GM12873 (cell line): ENCODE measurements around the gene CCDC7.

ENCODE experiments used
- CTCF ChIP-seq: IDR thresholded peaks from 2 replicates; pipeline ENCODE4 v1.5.1; 2012; ENCODE audit warnings: low read depth, mild to moderate bottlenecking, moderate library complexity, low read length, control low read depth; ENCODE audit not compliant: insufficient read depth; ENCODE audit errors: missing control alignments

The CCDC7 gene

DNA sequence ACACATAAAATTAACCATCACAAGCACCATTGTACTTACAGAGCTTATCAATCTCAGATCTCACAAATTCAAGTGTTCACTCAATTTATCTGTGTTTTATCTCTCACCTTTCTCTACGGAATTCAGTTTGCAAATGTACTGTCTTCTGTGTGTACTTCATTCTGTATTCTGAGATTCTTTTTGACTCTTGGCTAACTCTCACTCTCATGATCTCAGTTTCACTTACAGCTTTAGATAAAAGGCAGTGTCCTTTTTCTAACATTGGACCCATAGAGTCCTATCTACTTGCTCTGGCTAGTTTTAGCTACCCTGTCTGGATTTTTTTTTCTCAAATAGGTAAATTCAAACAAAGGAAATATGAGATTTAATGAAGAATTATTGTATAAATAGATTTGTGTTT is 176.0 kb downstream of the CCDC7 start:
- no peak for TF ChIP-seq CTCF

DNA sequence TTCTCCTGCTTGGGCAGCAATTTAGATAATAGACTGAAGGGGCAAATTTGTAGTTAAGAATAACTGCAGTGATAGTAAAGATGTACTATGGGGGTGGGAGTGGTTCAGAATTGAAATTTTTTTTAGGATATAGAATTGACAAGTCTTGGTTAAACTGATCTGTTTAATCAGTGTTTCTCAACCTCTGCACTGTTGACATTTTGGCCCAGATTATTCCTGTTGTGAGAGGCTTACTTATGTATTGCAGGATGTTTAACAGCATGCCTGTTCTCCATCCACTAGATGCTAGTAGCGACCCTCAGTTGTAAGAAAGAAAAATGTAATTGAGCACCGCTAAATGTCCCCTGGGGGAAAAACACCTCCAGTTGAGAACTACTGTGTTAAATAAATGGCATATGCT is 176.5 kb downstream of the CCDC7 start:
- no peak for TF ChIP-seq CTCF

DNA sequence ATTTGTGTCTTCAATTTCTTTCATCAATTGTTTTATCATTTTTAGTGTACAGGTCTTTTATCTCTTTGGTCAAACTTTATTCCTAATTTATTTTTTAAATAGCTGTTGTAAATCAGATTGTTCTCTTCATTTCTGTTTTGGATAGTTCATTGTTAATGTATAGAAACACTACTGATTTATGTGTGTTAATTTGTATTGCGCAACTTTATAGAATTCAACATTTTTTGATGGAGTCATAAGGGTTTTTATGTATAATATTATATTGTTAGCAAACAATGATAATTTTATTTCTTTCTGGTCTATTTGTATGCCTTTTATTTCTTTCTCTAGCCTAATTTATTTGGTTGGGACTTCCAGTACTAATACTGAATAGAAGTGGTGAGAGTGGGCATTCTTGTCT is 181.2 kb downstream of the CCDC7 start:
- TF ChIP-seq CTCF = no peak

DNA sequence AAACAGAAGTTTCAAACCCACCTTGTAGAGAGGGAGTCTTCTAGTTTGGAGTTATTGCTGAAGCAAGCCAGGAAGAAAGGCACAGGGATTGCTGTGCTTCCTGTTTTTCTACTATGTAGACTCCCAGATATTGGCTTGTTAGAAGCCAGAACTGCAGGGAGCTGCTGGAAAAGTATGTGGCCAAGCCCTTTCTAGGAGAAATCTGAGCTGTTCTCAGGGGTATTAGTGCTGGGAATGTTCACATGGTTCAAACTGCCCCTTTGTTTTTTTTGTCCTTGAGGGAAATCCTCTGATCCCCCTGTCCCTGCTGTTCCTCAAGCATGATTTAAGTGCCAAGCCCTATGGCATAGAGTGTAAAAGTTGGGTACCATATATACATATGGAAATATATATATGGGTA is 184.0 kb downstream of the CCDC7 start:
- TF ChIP-seq CTCF = no peak

DNA sequence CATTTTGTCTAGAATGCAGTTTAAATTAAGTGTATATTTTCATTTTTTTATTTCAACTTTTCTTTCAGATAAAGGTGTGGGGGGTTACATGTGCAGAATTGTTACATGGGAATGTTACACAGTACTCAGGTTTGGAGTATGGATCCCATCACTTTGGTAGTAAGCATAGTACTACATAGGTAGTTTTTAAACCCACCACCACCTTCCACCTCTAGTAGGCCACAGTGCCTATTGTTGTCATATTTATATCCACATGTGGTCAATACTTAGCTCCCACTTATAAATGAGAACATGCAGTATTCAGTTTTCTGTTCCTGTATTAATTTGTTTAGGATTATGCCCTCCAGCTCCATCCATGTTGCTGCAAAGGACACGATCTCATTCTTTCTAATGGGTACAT is 200.6 kb downstream of the CCDC7 start:
- peak; percentile 15 for TF ChIP-seq CTCF

- TF ChIP-seq CTCF = peak; percentile 49
Observed at GRCh38 chr10:32650246-32650655, 204.3 kb downstream of the CCDC7 start.

DNA sequence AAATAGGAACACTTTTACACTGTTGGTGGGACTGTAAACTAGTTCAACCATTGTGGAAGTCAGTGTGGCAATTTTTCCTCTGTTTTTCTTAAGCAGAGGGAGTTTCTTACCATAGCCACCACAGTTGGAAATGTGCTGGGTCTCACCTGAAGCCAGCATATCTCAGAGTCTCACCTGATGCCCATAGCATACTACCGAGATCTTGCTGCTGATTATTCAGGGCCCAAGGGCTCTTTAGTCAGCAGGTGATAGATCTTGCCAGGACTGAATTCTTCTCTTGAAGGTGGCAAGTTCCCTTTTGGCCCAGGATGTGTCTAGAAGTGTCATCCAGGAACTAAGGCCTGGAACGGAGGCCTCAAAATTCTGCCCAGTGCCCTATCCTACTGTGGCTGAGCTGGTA is 215.4 kb downstream of the CCDC7 start:
- no peak for TF ChIP-seq CTCF
